Liver (tissue), 9 donors: ENCODE measurements around the gene ZBTB11. TPM values are rescaled to one million over a fixed set of nuclear protein-coding genes. Genes with fewer than 3 reads are reported as not detected.
"Not testable (repeated sequence)": the region's sequence is repeated elsewhere in the genome, so short reads cannot be mapped to it uniquely, and the experiment has no call there.

Source experiments
- DNase-seq: peaks from one replicate; pipeline ENCODE4 v3.0.0-alpha.2; 2017; ENCODE audit warnings: low spot score
- H3K27ac ChIP-seq, 2 donors: one replicate each; pipeline ENCODE4 v1.7.0; 2013; ENCODE audit warnings: inconsistent platforms in 2 of 2, low read length in 2 of 2, control low read depth in 1 of 2, low read depth in 1 of 2, mild to moderate bottlenecking in 1 of 2
- H3K27me3 ChIP-seq, 4 donors: one replicate each; pipeline versions ENCODE4 v1.6.1 to v1.7.0; 2013; ENCODE audit warnings: low read length in 3 of 4, inconsistent platforms in 1 of 4, mild to moderate bottlenecking in 1 of 4, moderate library complexity in 1 of 4; ENCODE audit not compliant: control insufficient read depth in 4 of 4, insufficient read depth in 4 of 4
- H3K36me3 ChIP-seq, 4 donors: one replicate each; pipeline versions ENCODE4 v1.6.1 to v1.7.0; 2013; ENCODE audit warnings: low read length in 3 of 4, mild to moderate bottlenecking in 3 of 4, low read depth in 1 of 4, moderate library complexity in 1 of 4; ENCODE audit not compliant: control insufficient read depth in 4 of 4, insufficient read depth in 3 of 4
- H3K4me1 ChIP-seq, 4 donors: one replicate each; pipeline versions ENCODE4 v1.6.1 to v1.7.0; 2013; ENCODE audit warnings: low read length in 3 of 4, mild to moderate bottlenecking in 3 of 4, moderate library complexity in 1 of 4; ENCODE audit not compliant: control insufficient read depth in 4 of 4, insufficient read depth in 4 of 4
- H3K4me3 ChIP-seq, 3 donors: one replicate each; pipeline versions ENCODE4 v1.6.1 to v1.7.0; 2013; ENCODE audit warnings: low read length in 3 of 3, control low read depth in 1 of 3, low read depth in 1 of 3, mild to moderate bottlenecking in 1 of 3
- H3K9ac ChIP-seq, 2 donors: one replicate each; pipeline ENCODE4 v1.7.0; 2013; ENCODE audit warnings: low read length in 2 of 2, mild to moderate bottlenecking in 2 of 2, moderate library complexity in 2 of 2, control low read depth in 1 of 2, low read depth in 1 of 2
- H3K9me3 ChIP-seq, 4 donors: one replicate each; pipeline versions ENCODE4 v1.6.1 to v1.7.0; 2013; ENCODE audit warnings: low read length in 3 of 4; ENCODE audit not compliant: control insufficient read depth in 4 of 4
- ATF3 ChIP-seq: IDR thresholded peaks from 2 replicates; pipeline ENCODE4 v1.6.1; 2016; ENCODE audit warnings: antibody characterized with exemption
- CTCF ChIP-seq: fragments of 150-350 bp; IDR thresholded peaks from 2 replicates; pipeline ENCODE4 v1.5.1; 2017; ENCODE audit warnings: improper control_type of control experiment, low read depth, low read length; ENCODE audit not compliant: missing input control
- EGR1 ChIP-seq, 2 donors: IDR thresholded peaks; 2 replicates each; pipeline ENCODE4 v1.6.1; 2016 to 2018; ENCODE audit warnings: antibody characterized with exemption in 2 of 2, low read depth in 2 of 2
- FOXA1 ChIP-seq: IDR thresholded peaks from 2 replicates; pipeline ENCODE4 v1.6.1; 2016; ENCODE audit warnings: antibody characterized with exemption
- FOXA2 ChIP-seq: IDR thresholded peaks from 2 replicates; pipeline ENCODE4 v1.6.1; 2016; ENCODE audit warnings: antibody characterized with exemption
- GABPA ChIP-seq, 2 donors: IDR thresholded peaks in 1 of 2; conservative IDR thresholded peaks in 1 of 2; 2 replicates each; pipeline ENCODE4 v1.6.1; 2016; ENCODE audit warnings: antibody characterized with exemption in 2 of 2, mild to moderate bottlenecking in 1 of 2, moderate library complexity in 1 of 2
- HNF4A ChIP-seq, 2 donors: conservative IDR thresholded peaks; 2 replicates each; pipeline ENCODE4 v1.6.1; 2016; ENCODE audit warnings: antibody characterized with exemption in 2 of 2, mild to moderate bottlenecking in 2 of 2
- JUND ChIP-seq, 2 donors: IDR thresholded peaks; 2 replicates each; pipeline ENCODE4 v1.6.1; 2016; ENCODE audit warnings: antibody characterized with exemption in 2 of 2
- MAX ChIP-seq: IDR thresholded peaks from 2 replicates; pipeline ENCODE4 v1.6.1; 2016; ENCODE audit warnings: antibody characterized with exemption
- NR2F2 ChIP-seq: IDR thresholded peaks from 2 replicates; pipeline ENCODE4 v1.6.1; 2016; ENCODE audit warnings: antibody characterized with exemption
- RAD21 ChIP-seq, 2 donors: IDR thresholded peaks; 2 replicates each; pipeline ENCODE4 v1.6.1; 2016; ENCODE audit warnings: antibody characterized with exemption in 2 of 2, mild to moderate bottlenecking in 2 of 2
- REST ChIP-seq: IDR thresholded peaks from 2 replicates; pipeline ENCODE4 v1.6.1; 2016; ENCODE audit warnings: antibody characterized with exemption, mild to moderate bottlenecking
- RXRA ChIP-seq, 2 donors: IDR thresholded peaks; 2 replicates each; pipeline ENCODE4 v1.6.1; 2017 to 2018; ENCODE audit warnings: antibody characterized with exemption in 2 of 2, mild to moderate bottlenecking in 1 of 2
- SP1 ChIP-seq: IDR thresholded peaks from 2 replicates; pipeline ENCODE4 v1.6.1; 2018; ENCODE audit warnings: antibody characterized with exemption, mild to moderate bottlenecking
- ZBTB33 ChIP-seq: IDR thresholded peaks from 2 replicates; pipeline ENCODE4 v1.6.1; 2016; ENCODE audit warnings: antibody characterized with exemption
- WGBS: extraction: QIAGEN DNeasy Blood & Tissue Kit; methylation state at CpG from one replicate; pipeline ENCODE4 v1.1.7; 2013; 5-methylcytosine and 5-hydroxymethylcytosine counted together
- polyA plus RNA-seq, 2 donors: library from polyadenylated mRNA; stranded (reverse) in 1 of 2; unstranded in 1 of 2; fragments of 200-250 nt in 1 of 2; fragments of >200 nt in 1 of 2; fragmentation: Nextera tagmentation in 1 of 2; extraction: Ambion mirVana in 1 of 2; gene quantifications; one replicate each; pipeline versions ENCODE4 v1.2.1 to v1.2.3, GENCODE V29; 2013 to 2015
- total RNA-seq, 2 donors: library from RNA; depleted of rRNA; stranded (reverse); fragments of >200 nt; gene quantifications; one replicate each; pipeline ENCODE4 v1.2.3, GENCODE V29; 2014
- donor health status: healthy.
- donor health status: healthy.
- donor health status: healthy.
- donor health status: healthy.
- donor health status: healthy.

Gene ZBTB11
- total and polyA plus RNA-seq, 4 donors = 3.8 to 18.7 (median 9.2) TPM

GRCh38 chr3:101631959-101632358, 45.0 kb downstream of the ZBTB11 start:
- not testable (repeated sequence) for H3K27ac ChIP-seq
- 86% methylated on average over 8 of the region's 8 CpGs for WGBS

GRCh38 chr3:101631098-101631796, 45.7 kb downstream of the ZBTB11 start:
- Histone ChIP-seq H3K9ac (no peak overlapping the region), H3K27me3 (no peaks in the 10 kb centered on the region), H3K9me3 (no peaks in the 10 kb centered on the region), H3K4me3 (no peak overlapping the region), H3K4me1 (no peaks in the 10 kb centered on the region), H3K27ac (no peak overlapping the region), H3K36me3 (no peaks in the 10 kb centered on the region)
- DNase-seq = no peak
- WGBS = 90% methylated on average over 1 of the region's 1 CpG
- TF ChIP-seq RXRA (IDR thresholded peaks at IDR 0.05) (no peak), HNF4A (conservative IDR thresholded peaks at IDR 0.05) (no peak), CTCF (no peak), FOXA2 (no peak), GABPA (IDR thresholded peaks at IDR 0.05 in 1 of 2, conservative IDR thresholded peaks at IDR 0.05 in 1 of 2) (no peak), MAX (no peak), EGR1 (IDR thresholded peaks at IDR 0.05; ENCODE audit: low read depth in 2 of 2) (no peak), JUND (IDR thresholded peaks at IDR 0.05) (no peak), REST (no peak), NR2F2 (no peak), SP1 (no peak), ATF3 (no peak), ZBTB33 (no peak), RAD21 (IDR thresholded peaks at IDR 0.05) (no peak), FOXA1 (no peak)

More at GRCh38 chr3:101631959-101632358, 45.0 kb downstream of the ZBTB11 start:
- H3K4me3 ChIP-seq, H3K9ac ChIP-seq, H3K36me3 ChIP-seq, H3K4me1 ChIP-seq, H3K9me3 ChIP-seq, DNase-seq, H3K27me3 ChIP-seq: not testable (repeated sequence)
